PC-3 (cell line): ENCODE measurements around the gene CPA1. TPM values are rescaled to one million over a fixed set of nuclear protein-coding genes. Genes with fewer than 3 reads are reported as not detected.

Experiments
- ATAC-seq: fragments of 200-7000 bp; cut with Tn5 transposase; 2 replicates; pipeline ENCODE4 v1.9.1; 2020; ENCODE audit warnings: mild to moderate bottlenecking, moderate library complexity
- BruUV-seq: library from RNA; stranded (reverse); fragments of 400-500 nt; replicated peaks from 2 replicates; lab custom pipeline; 2021; lab: Mats Ljungman, UMichigan
- CTCF ChIA-PET: fragments of 300-600 bp; sonication (Branson Sonifier 250); formaldehyde crosslinking; loops from one replicate; lab custom pipeline; 2022; ENCODE audit warnings: antibody characterized with exemption; lab: Charles Lee
- POLR2A ChIA-PET: fragments of 300-600 bp; sonication (Branson Sonifier 250); formaldehyde crosslinking; loops from one replicate; lab custom pipeline; 2022; ENCODE audit warnings: antibody characterized with exemption; ENCODE audit not compliant: unreplicated experiment; lab: Charles Lee
- DNase-seq: peaks from one replicate; pipeline ENCODE4 v3.0.0-alpha.2; 2015
- H2AFZ ChIP-seq: fragments of 300-600 bp; sonication (generic); 2 replicates; pipeline ENCODE4 v1.6.0; 2016; ENCODE audit warnings: antibody characterized with exemption, low read length
- H3F3A ChIP-seq: fragments of 300-600 bp; sonication (generic); one replicate; pipeline ENCODE4 v1.6.0; 2017; ENCODE audit warnings: antibody characterized with exemption, low read length, control low read depth, mild to moderate bottlenecking; ENCODE audit not compliant: unreplicated experiment
- H3K27ac ChIP-seq: fragments of 300-600 bp; sonication (generic); 2 replicates; pipeline ENCODE4 v1.5.1; 2016; ENCODE audit warnings: mild to moderate bottlenecking, low read length
- H3K27me3 ChIP-seq: fragments of 300-600 bp; sonication (generic); 2 replicates; pipeline ENCODE4 v1.6.1; 2016; ENCODE audit warnings: low read length, mixed read lengths
- H3K36me3 ChIP-seq: fragments of 300-600 bp; sonication (generic); 2 replicates; pipeline ENCODE4 v1.6.1; 2016; ENCODE audit warnings: low read depth, mixed run types, low read length, mixed read lengths
- H3K4me1 ChIP-seq: fragments of 300-600 bp; sonication (generic); 2 replicates; pipeline ENCODE4 v1.5.1; 2016; ENCODE audit warnings: low read length; ENCODE audit not compliant: insufficient read depth
- H3K4me2 ChIP-seq: fragments of 300-600 bp; sonication (generic); 2 replicates; pipeline ENCODE4 v1.6.0; 2016; ENCODE audit warnings: low read length
- H3K4me3 ChIP-seq: fragments of 300-600 bp; sonication (generic); 2 replicates; pipeline ENCODE4 v1.5.1; 2016; ENCODE audit warnings: mild to moderate bottlenecking, low read length, mixed read lengths
- H3K79me2 ChIP-seq: fragments of 300-600 bp; sonication (generic); 2 replicates; pipeline ENCODE4 v1.6.1; 2017; ENCODE audit warnings: low read length, mixed read lengths
- H3K9ac ChIP-seq: fragments of 300-600 bp; sonication (generic); 2 replicates; pipeline ENCODE4 v1.6.0; 2016; ENCODE audit warnings: mild to moderate bottlenecking, low read length
- H3K9me2 ChIP-seq: fragments of 300-600 bp; sonication (generic); replicated peaks from 2 replicates; pipeline ENCODE4 v1.6.1; 2016; ENCODE audit warnings: mixed run types, low read length, mixed read lengths
- H3K9me3 ChIP-seq: fragments of 300-600 bp; sonication (generic); 2 replicates; pipeline ENCODE4 v1.6.1; 2016; ENCODE audit warnings: low read length, mixed read lengths
- H4K20me1 ChIP-seq: fragments of 300-600 bp; sonication (generic); 2 replicates; pipeline ENCODE4 v1.6.1; 2016; ENCODE audit warnings: low read length, mixed read lengths
- CTCF ChIP-seq: fragments of 300-600 bp; sonication (generic); conservative IDR thresholded peaks from 2 replicates; pipeline ENCODE4 v1.5.1; 2017; ENCODE audit warnings: antibody characterized with exemption, low read depth, mild to moderate bottlenecking, low read length
- EZH2 ChIP-seq: fragments of 300-600 bp; sonication (generic); IDR thresholded peaks from one replicate; pipeline ENCODE4 v1.6.1; 2017; ENCODE audit warnings: antibody characterized with exemption, mild to moderate bottlenecking, low read length; ENCODE audit not compliant: unreplicated experiment
- EZH2phosphoT487 ChIP-seq: fragments of 300-600 bp; sonication (generic); IDR thresholded peaks from 2 replicates; pipeline ENCODE4 v1.6.1; 2018; ENCODE audit warnings: mild to moderate bottlenecking, antibody characterized with exemption, low read length, borderline replicate concordance
- intact Hi-C: fragments of 100-400 bp; cut with micrococcal nuclease; formaldehyde crosslinking; loops from 2 replicates; pipeline ENCODE4 v1.9.0; 2023
- total RNA-seq: library from RNA; depleted of rRNA; stranded (reverse); fragments of >200 nt; gene quantifications from 2 replicates; pipeline ENCODE4 v1.2.3, GENCODE V29; 2014

CPA1 gene
- total RNA-seq, 1 experiment from 2014 or later = not detected

- H3K4me2 ChIP-seq = no peak overlapping the region
- H3K27ac ChIP-seq = no peak overlapping the region
- CTCF ChIA-PET = no interaction called here
- no peaks in the 10 kb centered on the region for H3F3A ChIP-seq
- no TSS peak for BruUV-seq
- H3K79me2 ChIP-seq = no peaks in the 10 kb centered on the region
- H3K27me3 ChIP-seq = no peaks in the 10 kb centered on the region
- H3K4me1 ChIP-seq = no peaks in the 10 kb centered on the region
- DNase-seq (no peak), ATAC-seq (no peak)
- no peaks in the 10 kb centered on the region for H3K9me3 ChIP-seq
- intact Hi-C loops = no loop called here
- POLR2A ChIA-PET = no interaction called here
- H3K9ac ChIP-seq = no peak overlapping the region
- no peaks in the 10 kb centered on the region for H3K9me2 ChIP-seq
- no peak overlapping the region for H3K4me3 ChIP-seq
- no peak overlapping the region for H2AFZ ChIP-seq
- H4K20me1 ChIP-seq = no peaks in the 10 kb centered on the region
- H3K36me3 ChIP-seq = no peaks in the 10 kb centered on the region
- TF ChIP-seq CTCF (no peak), EZH2 (no peak), EZH2phosphoT487 (no peak)
Measured at GRCh38 chr7:130346177-130346905, 34.0 kb upstream of the CPA1 start.

GRCh38 chr7:130346941-130347340 is 33.4 kb upstream of the CPA1 start:
- no TSS peak for BruUV-seq
- H3K4me2 ChIP-seq = no peak overlapping the region
- CTCF ChIA-PET = no interaction called here
- no peaks in the 10 kb centered on the region for H3K9me3 ChIP-seq
- no peak overlapping the region for H3K27ac ChIP-seq
- no peak overlapping the region for H3K9ac ChIP-seq
- no peak overlapping the region for H2AFZ ChIP-seq
- no peaks in the 10 kb centered on the region for H3K4me1 ChIP-seq
- no peaks in the 10 kb centered on the region for H4K20me1 ChIP-seq
- TF ChIP-seq EZH2phosphoT487 (no peak), EZH2 (no peak), CTCF (no peak)
- H3K9me2 ChIP-seq = no peaks in the 10 kb centered on the region
- ATAC-seq (no peak), DNase-seq (no peak)
- no peaks in the 10 kb centered on the region for H3K36me3 ChIP-seq
- H3F3A ChIP-seq = no peaks in the 10 kb centered on the region
- H3K79me2 ChIP-seq = no peaks in the 10 kb centered on the region
- intact Hi-C loops = no loop called here
- no peaks in the 10 kb centered on the region for H3K27me3 ChIP-seq
- H3K4me3 ChIP-seq = no peak overlapping the region
- POLR2A ChIA-PET = no interaction called here
